Brain microvascular endothelial cell (primary cell): ENCODE measurements around the gene MAP3K21.

Experiments
- DNase-seq: peaks from one replicate; pipeline ENCODE4 v3.0.0-alpha.2; 2020
- H3K27ac ChIP-seq: fragments of 250-450 bp; sonication (Bioruptor Pico); 2 replicates; pipeline ENCODE4 v1.5.1; 2020; ENCODE audit warnings: mild to moderate bottlenecking, moderate library complexity
- H3K27me3 ChIP-seq: fragments of 250-450 bp; sonication (Bioruptor Pico); replicated peaks from 2 replicates; pipeline ENCODE4 v1.5.1; 2020; ENCODE audit warnings: mild to moderate bottlenecking
- H3K36me3 ChIP-seq: fragments of 250-450 bp; sonication (Bioruptor Pico); replicated peaks from 2 replicates; pipeline ENCODE4 v1.5.1; 2020; ENCODE audit warnings: mild to moderate bottlenecking
- H3K4me3 ChIP-seq: 2 replicates; pipeline ENCODE4 v1.5.1; 2011; ENCODE audit warnings: low read depth, mild to moderate bottlenecking, control low read depth, low read length, moderate library complexity
- CTCF ChIP-seq: IDR thresholded peaks from 2 replicates; pipeline ENCODE4 v1.5.1; 2011; ENCODE audit warnings: low read depth, mild to moderate bottlenecking, moderate library complexity, low read length, control low read depth, inconsistent platforms; ENCODE audit errors: missing control alignments
- in situ Hi-C: cut with HindIII; loops from 2 replicates; pipeline ENCODE4 v1.10.0; 2017; ENCODE audit warnings: low sequenced_read_pairs, low pct_ligation_motif_present

The MAP3K21 gene

GRCh38 chr1:233395863-233396646 is 68.5 kb downstream of the MAP3K21 start:
- Histone ChIP-seq H3K27ac (no peak overlapping the region), H3K36me3 (no peaks in the 10 kb centered on the region), H3K27me3 (no peaks in the 10 kb centered on the region), H3K4me3 (no peak overlapping the region)
- in situ Hi-C loops: no loop called here
- DNase-seq: no peak
- no peak for TF ChIP-seq CTCF

DNA sequence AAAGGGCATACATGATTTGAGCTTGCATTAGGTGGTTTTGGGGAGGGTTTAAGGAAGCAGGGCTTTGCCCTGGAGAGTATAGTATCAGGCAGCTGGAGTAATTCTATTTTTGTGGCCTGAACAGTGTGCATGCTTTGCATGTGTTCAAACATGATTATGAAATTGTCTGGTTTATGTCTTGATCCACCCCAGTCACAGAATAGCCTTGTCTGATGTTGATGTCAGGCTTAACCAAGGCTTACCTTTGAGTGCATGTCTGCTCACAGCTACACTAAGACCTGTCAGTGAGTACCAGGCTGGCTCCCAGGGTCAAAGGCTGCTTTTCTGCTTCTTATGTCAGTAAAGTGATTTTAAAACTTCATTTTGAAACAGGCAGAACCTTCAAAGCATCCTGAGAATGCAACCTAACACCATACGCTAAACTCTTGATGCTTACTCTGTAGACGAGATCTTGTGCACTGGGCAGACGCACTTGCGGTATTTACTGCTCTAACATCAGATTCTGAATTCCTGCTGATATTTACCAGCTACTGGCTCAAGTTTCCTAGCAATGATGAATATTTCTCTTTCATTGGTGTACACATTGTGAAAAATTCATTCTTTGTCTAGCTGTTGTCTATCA is 78.9 kb downstream of the MAP3K21 start:
- in situ Hi-C loops: no loop called here
- no peak overlapping the region for H3K27ac ChIP-seq
- TF ChIP-seq CTCF: no peak
- no peaks in the 10 kb centered on the region for H3K36me3 ChIP-seq
- no peak overlapping the region for H3K4me3 ChIP-seq
- no peaks in the 10 kb centered on the region for H3K27me3 ChIP-seq
- DNase-seq: no peak

- Histone ChIP-seq H3K27ac (no peak overlapping the region), H3K4me3 (no peak overlapping the region), H3K36me3 (no peaks in the 10 kb centered on the region), H3K27me3 (no peaks in the 10 kb centered on the region)
- no peak for TF ChIP-seq CTCF
- in situ Hi-C loops: no loop called here
- no peak for DNase-seq
These were observed 79.6 kb downstream of the MAP3K21 start for GRCh38 chr1:233406994-233407631.

DNA sequence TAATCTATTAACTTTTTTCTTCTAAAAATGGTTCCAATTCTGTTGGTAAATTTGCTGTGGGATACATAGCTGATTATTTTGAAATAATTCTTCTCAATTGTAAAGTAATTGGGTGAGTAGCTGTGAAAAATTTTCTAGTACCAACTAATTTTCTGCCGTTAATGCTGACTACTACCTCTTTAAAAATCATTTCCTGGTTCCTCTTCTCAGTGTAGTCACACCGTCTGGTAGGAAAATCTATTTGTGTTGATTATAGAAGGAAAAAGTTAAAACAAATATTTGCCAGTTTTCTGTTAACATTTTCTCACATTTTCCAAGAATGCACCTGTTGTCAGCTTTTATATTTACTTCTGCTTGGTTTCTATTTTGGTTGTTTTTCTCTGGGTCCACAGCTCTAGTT is 82.0 kb downstream of the MAP3K21 start:
- no peak for TF ChIP-seq CTCF
- in situ Hi-C loops: no loop called here
- H3K4me3 ChIP-seq: no peak overlapping the region
- no peak overlapping the region for H3K27ac ChIP-seq
- H3K36me3 ChIP-seq: no peaks in the 10 kb centered on the region
- H3K27me3 ChIP-seq: no peaks in the 10 kb centered on the region
- DNase-seq: no peak

- in situ Hi-C loops: no loop called here
- Histone ChIP-seq H3K27ac (no peak overlapping the region), H3K27me3 (no peaks in the 10 kb centered on the region), H3K36me3 (no peaks in the 10 kb centered on the region), H3K4me3 (no peak overlapping the region)
- TF ChIP-seq CTCF: no peak
- DNase-seq: no peak
These were observed 83.4 kb downstream of the MAP3K21 start for GRCh38 chr1:233410906-233411305.
